ENCODE results near the gene UBE2J2. TPM values are rescaled to one million over a fixed set of nuclear protein-coding genes. Genes with fewer than 3 reads are reported as not detected.

The UBE2J2 gene
- total and polyA plus RNA-seq, 2 of the 13 experiments (the other 11 are each of a cell fraction or from before 2014, with no cell fraction given): 25.4 to 29.4 TPM

GRCh38 chr1:1231400-1232207, 42.0 kb downstream of the UBE2J2 start, which contains the start of gene SDF4 (continued):
- TF ChIP-seq ZNF276 (CRISPR knock-in tag; IDR thresholded peaks at IDR 0.05; ENCODE audit: low read depth) (no peak), PRPF4 (IDR thresholded peaks at IDR 0.05; ENCODE audit: low read depth, low read length, poor library complexity, severe bottlenecking) (no peak), NPAS2 (CRISPR knock-in tag; IDR thresholded peaks at IDR 0.05; ENCODE audit: borderline replicate concordance) (no peak), FOXC1 (CRISPR knock-in tag; IDR thresholded peaks at IDR 0.05; ENCODE audit: borderline replicate concordance) (peak; percentile 53; the same call in 1 of the 2 replicates), ZKSCAN8 (CRISPR knock-in tag; IDR thresholded peaks at IDR 0.05; ENCODE audit: borderline replicate concordance) (peak; percentile 48; the same call in 1 of the 2 replicates), HNRNPL (IDR thresholded peaks at IDR 0.05; ENCODE audit: low read depth, low read length) (0 out of 2 replicates have a peak, but pooled peaks have one; percentile 25), NBN (conservative IDR thresholded peaks at IDR 0.05) (no peak), ATRX (CRISPR knock-in tag; IDR thresholded peaks at IDR 0.05; ENCODE audit: borderline replicate concordance) (no peak), ATF2 (CRISPR knock-in tag; IDR thresholded peaks at IDR 0.05) (peak; percentile 41; the same call in 1 of the 2 replicates), JUND (CRISPR knock-in tag; IDR thresholded peaks at IDR 0.05) (peak; percentile 40; the same call in 1 of the 2 replicates), ZNF614 (CRISPR knock-in tag; IDR thresholded peaks at IDR 0.05; ENCODE audit: borderline replicate concordance) (peak; percentile 47; the same call in 1 of the 2 replicates), CEBPG (CRISPR knock-in tag; IDR thresholded peaks at IDR 0.05) (no peak), MTA1 (CRISPR knock-in tag; IDR thresholded peaks at IDR 0.05; ENCODE audit: borderline replicate concordance) (peak; percentile 50; the same call in 1 of the 2 replicates), BRD4 (CRISPR knock-in tag; IDR thresholded peaks at IDR 0.05) (peak; percentile 58; the same call in 1 of the 2 replicates), MAFF (IDR thresholded peaks at IDR 0.05; ENCODE audit: low read depth, low read length) (no peak), MLX (CRISPR knock-in tag; IDR thresholded peaks at IDR 0.05) (no peak), ZNF761 (CRISPR knock-in tag; conservative IDR thresholded peaks at IDR 0.05) (no peak), HES4 (CRISPR knock-in tag; IDR thresholded peaks at IDR 0.05; ENCODE audit: borderline replicate concordance) (peak; percentile 86), ETV5 (CRISPR knock-in tag; IDR thresholded peaks at IDR 0.05; ENCODE audit: borderline replicate concordance) (peak; percentile 54), ZBTB42 (CRISPR knock-in tag; IDR thresholded peaks at IDR 0.05) (peak; percentile 64; the same call in 1 of the 2 replicates), POGK (CRISPR knock-in tag; conservative IDR thresholded peaks at IDR 0.05) (peak; percentile 50)
- TF ChIP-seq, protein P1, sequence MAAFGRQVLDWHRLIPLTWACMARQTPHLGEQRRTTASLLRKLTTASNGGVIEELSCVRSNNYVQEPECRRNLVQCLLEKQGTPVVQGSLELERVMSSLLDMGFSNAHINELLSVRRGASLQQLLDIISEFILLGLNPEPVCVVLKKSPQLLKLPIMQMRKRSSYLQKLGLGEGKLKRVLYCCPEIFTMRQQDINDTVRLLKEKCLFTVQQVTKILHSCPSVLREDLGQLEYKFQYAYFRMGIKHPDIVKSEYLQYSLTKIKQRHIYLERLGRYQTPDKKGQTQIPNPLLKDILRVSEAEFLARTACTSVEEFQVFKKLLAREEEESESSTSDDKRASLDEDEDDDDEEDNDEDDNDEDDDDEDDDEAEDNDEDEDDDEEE (CRISPR knock-in tag; IDR thresholded peaks at IDR 0.05): peak; percentile 41; the same call in 1 of the 2 replicates

Measured in HepG2 (cell line).